ENCODE results near the gene RAD23B.

DNA sequence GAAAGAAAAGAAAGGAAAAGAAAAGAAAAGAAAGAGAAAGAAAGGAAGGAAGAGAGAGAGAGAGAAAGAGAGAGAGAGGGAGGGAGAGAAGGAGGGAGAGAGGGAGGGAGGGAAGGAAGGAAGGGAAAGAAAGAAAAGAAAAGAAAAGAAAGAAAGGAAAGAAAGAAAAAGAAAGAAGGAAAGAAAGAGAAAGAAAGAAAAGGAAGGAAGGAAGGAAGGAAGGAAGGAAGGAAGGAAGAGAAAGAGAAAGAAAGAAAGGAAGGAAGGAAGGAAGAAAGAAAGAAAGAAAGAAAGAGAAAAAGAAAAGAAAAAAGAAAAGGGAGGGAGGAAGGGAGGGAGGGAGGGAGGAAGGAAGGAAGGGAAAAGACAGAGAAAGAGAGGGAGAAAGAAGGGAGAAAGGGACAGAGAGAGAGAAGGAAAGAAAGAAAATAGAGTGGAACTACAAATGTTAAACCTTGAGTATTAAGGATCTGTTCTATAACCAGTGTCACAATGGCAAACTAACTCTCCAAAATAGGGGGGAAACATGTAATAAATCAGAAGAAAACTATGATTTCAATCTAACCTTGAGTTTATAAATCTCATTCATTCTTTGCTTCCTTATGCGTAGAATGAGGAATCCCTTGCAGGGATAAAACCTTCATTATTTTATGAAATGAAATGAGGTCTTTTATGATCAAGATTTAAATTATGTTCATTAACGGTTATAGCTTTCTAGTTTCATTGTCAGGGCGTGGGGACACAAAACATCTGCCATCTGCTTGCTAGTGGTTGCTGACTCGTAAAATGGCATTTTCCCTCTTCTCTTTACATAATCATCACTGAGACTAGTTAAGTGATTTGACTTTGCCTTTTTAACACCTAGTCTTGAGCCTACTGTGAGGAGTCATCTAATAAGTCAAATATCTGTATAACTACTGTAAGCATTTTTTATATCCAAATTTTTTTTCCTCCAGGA lies 40.7 kb upstream of the RAD23B start:
- TF ChIP-seq CTCF (IDR thresholded peaks at IDR 0.05) = no peak
- no peak for TF ChIP-seq POLR2AphosphoS5 (IDR thresholded peaks at IDR 0.05; ENCODE audit: low read depth, low read length)
- TF ChIP-seq REST (IDR thresholded peaks at IDR 0.05; ENCODE audit: insufficient read depth in 1 of 2, low read depth in 2 of 2, low read length in 1 of 2) = no peak
